HG03066 (cell line): ENCODE results near the gene SLC25A30.

Source experiments
- ATAC-seq: cut with Tn5 transposase; IDR thresholded peaks from one replicate; pipeline ENCODE4 v1.9.1; 2021; ENCODE audit warnings: low read depth; ENCODE audit not compliant: unreplicated experiment

The SLC25A30 gene, protein sequence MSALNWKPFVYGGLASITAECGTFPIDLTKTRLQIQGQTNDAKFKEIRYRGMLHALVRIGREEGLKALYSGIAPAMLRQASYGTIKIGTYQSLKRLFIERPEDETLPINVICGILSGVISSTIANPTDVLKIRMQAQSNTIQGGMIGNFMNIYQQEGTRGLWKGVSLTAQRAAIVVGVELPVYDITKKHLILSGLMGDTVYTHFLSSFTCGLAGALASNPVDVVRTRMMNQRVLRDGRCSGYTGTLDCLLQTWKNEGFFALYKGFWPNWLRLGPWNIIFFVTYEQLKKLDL

DNA sequence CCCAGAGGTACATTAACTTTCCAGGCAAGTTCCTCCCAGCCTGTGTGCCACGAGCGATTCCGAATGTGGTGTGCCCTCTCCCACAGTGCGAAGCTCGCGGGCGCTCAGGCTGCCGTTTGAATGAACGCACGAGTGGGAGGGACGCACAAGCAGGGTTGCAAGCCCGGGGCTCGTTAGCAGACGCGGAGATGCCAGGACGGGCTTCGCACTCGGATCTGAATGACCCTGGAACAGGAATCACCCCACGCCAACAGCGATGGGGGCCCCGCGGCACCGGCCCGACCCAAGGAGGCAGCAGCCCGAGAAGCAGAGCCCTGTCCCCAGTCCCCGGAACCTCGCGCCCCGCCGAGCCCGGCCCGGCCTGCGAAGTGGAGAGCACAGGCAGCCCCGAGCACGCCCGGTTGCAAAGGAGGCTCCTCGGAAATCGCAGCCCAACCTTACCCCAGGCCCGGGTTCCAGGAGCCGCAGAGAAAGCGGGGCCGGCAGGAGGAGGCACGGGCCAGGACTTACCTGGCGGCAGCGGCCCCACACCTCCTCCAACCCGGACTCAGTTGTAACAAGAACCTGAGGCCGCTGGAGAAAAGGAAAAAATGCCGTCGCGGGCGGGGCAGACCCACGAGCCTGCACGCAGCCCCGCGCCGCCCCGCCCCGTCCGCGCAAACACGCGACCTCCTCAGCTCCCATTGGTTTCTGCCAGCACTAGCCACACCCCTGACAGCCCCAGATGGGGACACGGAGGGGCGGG, at the start of gene SLC25A30:
TSS of gene SLC25A30 (minus strand) at position 584 of the 745 bp plus-strand sequence. CDS start 6,948 bp downstream, outside the sequence.
- peak; percentile 92 for ATAC-seq

DNA sequence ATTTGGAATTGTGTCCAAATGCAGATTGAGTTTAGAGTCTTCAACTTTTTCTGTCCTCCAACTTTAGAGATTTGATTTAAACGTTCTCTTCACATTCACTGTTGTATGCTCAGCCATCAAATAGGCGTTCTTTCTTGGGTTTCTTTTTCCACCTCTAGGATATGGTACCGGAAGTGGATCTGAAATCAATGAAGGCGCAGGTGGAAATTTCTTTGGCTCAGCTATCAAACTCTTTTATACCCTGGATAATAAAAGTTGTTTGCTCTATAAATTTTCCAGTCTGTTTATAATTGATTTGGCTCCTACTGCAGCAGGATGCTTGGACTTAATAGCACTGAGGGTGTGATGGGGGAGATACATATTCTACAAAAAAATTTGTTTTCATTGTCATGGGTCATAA, 48.2 kb upstream of the SLC25A30 start:
- no peak for ATAC-seq

DNA sequence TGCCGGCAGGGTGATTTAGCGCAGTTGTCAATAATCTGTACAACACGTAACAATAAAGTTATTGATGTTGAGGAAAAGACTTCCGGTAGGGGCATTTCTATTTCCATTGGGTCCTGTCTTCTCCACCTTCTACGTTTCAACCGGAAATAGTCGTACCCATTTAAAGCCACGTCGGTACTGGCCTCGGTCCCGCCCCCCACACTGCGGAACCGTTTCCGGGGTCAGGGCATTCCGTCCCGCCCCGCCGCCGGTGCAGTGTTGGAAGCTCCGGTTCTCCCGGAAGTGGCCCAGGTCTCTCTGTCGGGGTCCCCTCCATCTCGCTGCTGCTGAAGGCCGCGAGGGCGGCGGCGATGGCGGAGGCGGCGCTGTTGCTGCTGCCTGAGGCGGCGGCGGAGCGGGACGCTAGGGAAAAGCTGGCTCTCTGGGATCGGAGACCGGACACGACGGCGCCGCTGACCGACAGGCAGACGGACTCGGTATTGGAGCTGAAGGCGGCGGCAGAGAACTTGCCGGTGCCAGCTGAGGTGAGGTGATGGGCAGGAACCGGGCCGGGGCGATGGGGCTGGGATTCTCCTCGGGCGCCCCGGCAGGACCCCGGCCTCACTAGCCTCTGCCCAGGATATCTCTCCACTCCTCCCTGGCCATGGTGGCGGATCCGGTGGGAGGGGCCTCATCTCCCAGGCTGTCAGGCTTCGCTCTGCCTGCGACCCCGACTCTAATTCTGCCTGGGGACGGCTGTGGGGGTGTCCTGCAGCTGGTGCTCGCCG, 46.7 kb upstream of the SLC25A30 start, which contains the start of gene COG3:
TSS of gene COG3 (plus strand) at position 253 of the 767 bp plus-strand sequence. CDS start at position 351, 98 bp downstream.
- peak; percentile 94 for ATAC-seq

DNA sequence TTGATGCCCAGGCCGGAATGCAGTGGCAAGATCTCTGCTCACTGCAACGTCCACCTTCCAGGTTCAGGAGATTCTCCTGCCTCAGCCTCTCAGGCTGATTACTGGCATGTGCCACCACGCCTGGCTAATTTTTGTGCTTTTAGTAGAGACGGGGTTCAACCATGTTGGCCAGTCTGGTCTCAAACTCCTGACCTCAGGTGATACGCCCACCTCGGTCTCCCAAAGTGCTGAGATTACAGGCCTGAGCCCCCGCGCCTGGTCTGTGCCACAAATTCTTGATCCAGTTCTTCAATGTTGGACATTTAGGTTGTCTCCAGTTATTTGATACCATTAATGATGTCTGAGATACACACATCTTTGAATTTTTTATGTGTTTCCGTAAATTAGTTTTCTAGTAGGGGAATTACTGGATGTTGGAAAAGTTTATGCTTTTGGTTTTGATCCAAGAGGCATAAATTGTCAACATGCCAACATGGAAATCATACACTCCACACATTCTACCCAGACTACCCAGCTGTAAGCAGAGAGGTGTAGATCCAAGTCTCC, 46.0 kb upstream of the SLC25A30 start:
- ATAC-seq = no peak

DNA sequence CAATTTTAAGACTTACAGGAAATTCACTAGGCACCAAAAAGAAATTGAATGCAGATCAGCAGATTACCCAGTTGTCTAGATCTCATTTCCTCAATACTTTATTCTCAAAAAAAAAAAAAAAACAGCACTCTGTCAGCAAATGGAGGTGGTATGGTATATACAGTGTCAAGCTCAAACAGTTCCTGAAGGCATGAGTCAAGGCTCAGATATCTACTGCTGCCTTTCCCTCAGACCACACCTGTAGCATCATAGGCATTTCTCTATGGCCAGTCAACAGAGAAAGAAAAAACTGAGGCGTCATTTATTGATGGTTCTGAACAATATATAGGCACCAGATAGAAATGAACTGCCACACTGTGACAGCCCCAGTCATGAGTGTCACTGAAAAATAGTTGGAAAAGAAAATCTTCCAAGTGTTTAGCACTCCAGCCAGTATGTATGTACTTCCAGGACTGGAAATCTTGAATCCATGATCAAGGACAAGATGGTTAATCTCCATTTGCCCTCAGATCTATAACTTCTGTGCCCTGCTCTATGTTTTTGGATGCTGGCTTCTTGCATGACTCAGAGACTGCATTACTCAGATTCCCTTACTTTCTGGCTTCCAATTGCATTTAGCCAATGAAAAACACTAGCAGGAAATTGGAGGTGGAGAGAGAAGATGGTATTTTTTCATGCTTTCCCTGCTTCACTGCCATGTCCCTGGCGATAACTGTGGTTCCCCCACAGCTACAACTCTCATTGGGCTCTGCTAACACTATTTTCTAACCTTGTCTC, 38.2 kb upstream of the SLC25A30 start:
- no peak for ATAC-seq

DNA sequence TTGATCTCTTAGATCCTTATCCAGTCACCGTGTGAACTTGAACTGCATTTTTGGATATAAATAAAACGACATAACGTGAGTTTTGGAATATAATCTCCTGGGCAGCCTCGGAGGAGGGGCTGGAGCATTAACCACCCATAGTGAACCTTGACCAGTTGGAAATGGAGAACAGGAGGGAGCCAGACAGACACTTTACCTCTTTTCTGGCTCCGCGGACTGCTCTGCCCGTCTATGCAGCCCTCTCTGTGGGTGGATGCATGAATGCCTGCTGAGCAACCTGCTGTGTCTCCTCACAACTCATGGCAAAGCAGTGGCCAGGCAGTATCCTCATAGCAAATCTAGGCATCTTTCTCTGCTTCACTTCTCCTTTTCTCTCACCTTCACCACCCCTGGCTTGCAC, 36.0 kb upstream of the SLC25A30 start:
- no peak for ATAC-seq

DNA sequence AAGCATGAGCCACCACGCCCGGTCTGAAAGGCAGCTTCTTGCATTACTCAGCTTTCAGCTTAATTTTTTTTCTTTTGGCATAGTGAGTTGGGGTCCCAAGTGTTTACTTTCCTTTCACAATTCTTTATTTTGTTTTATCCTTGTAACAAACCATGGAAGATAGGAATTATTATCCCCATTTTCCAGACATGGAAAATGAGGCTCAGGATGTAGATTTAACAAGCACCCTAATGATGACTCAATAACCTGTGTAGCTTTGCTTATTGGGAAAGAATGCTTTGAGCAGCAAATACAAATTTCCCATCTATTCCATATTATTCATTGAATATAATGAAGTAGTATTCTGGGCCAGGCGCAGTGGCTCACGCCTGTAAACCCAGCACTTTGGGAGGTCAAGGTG, 33.1 kb upstream of the SLC25A30 start:
- ATAC-seq = no peak

DNA sequence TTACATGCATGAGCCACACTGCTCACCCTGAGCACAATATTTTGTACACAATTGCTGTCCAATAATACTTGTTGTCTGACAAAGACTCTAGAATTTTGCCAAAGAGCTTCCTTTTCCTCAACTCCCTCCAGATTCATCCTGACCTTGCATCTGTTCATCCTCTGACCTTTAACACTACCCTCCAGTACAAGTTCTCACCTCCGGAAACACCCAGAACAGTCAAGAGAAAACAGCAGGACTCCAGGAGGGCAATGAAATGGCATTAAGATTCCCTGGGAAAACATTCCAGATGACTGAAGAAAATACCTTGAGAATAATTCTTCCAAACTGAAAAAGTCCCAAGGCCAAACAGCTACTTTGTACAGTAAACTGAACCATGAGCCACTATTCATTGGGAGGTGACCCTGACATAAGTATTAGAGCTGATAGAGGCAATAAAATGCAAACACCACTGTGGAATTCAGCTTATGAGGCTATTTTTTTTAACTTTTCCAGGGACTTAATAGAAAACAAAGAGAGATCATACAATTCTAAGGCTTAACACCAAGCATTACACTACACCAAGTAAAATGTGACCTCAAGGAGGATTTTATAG, 30.9 kb upstream of the SLC25A30 start:
- no peak for ATAC-seq

DNA sequence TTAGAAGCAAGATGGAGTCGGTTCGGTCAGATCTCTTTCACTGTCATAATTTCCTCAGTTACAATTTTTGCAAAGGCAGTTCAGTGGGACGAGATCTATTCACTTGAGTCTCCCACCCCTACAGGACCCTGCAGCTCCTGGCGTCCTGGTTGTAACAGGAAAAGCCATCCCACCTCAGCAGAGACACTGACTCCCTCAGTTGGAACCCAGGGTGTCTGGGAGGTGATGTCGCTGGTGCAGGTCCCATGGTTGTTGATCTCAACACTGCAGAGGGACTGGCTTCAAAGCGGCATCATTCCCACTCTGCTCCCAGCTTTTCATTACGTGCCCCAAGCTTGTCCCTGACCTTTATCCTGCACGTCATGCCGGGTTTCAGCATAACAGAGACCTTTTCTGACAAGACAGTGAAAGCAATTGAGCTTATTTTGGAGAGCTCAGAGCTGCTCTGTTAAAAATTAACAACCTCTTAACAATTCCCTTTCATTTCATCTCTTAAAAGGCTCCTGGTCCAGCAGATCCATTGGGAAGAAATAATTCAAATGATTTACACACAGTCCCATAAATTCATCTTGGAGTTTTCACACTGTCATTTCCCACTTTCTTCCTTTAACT, 29.0 kb upstream of the SLC25A30 start:
- no peak for ATAC-seq

DNA sequence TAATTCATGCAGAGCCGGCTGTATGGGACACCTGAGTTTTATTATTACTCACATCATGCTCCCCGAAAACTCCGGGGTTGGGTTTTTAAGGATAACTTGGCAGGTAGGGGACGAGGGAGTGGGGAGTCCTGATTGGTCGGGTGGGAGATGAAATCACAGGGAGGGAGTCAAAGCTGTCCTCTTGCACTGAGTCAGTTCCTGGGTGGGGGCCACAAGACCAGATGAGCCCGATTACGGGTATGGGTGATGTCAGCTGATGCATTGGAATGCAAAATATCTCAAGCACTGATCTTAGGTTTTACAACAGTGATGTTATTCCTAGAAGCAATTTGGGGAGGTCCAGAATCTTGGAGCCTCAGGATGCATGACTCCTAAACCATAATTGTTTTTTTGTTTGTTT, 28.0 kb upstream of the SLC25A30 start:
- no peak for ATAC-seq

DNA sequence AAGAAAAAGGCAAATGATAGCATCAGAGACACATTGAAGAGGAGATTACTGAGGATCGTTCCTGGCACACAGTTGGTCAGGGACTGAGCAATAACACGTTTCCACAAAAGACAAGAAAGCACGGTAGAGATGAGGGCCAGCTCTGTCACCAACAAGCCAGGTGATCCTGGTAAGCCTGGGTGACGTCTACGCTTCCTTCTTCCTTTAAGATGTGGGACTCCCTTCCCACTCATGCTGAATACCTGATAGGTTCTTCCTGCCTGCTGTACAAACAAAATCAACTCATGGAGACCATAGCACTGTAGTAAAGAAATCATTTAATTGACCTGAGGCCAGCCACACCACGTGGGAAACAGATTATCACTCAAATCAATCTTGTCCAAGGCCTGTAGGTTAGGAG, 26.9 kb upstream of the SLC25A30 start:
- no peak for ATAC-seq

DNA sequence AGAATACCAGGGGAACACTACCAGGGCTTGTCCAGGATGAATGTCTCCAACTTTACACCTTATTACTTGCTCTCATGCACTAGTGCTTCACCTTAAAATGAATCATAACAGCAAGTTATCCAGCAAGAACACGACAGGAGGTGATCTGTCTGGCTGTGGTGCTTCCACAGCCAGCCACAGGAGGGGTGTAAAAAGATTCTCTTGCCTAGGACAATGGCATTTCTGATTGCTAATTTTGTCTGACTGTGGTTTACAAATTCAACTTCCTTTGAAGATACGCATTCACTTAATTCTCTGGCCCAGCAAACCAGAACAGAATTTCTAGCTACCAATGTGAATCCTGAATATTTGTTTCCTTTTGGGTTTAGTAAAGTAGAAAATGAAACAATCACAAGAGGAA, 23.5 kb upstream of the SLC25A30 start:
- ATAC-seq = no peak

DNA sequence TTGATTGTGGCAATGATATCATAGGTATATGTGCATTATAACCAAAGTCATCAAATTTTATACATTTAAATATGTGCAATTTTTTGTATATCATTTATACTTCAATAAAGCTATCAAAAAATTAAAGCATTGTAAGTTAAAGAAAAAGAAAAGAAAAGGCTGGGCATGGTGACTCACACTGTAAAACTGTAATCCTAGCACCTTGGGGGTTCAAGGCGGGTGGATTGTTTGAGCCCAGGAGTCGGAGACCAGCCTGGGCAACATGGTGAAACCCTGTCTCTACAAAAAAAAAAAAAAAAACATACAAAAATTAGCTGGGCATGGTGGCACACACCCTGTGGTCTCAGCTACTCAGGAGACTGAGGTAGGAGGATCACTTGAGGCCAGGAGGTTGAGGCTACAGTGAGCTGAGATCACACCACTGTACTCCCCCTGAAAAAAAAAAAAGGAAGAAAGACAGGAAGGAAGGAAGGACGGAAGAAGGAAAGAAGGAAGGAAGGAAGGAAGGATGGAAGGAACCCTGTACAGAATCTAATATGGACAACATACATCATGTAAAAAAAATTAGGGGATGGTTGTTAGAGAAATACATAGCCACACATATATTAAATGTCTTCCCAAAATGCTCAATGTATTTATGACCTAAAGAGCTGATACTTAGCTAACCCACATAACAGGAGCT, 21.7 kb upstream of the SLC25A30 start:
- ATAC-seq = no peak

DNA sequence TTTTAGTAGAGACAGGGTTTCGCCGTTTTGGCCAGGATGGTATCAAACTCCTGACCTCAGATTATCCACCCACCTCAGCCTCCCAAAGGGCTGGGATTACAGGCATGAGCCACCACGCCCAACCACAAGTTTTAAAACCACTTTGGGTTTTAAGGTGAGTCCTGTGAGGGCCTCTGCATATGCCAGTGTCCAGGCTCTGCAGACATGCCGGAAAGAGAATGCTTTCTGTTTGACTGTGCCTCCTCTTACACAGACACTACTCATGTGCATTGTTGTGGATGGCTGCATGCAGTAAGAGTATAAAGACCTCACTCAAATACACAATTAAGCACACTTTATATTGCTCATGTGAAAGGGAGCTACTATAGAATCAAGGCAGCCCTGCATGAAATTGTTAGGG, 20.8 kb upstream of the SLC25A30 start:
- no peak for ATAC-seq

DNA sequence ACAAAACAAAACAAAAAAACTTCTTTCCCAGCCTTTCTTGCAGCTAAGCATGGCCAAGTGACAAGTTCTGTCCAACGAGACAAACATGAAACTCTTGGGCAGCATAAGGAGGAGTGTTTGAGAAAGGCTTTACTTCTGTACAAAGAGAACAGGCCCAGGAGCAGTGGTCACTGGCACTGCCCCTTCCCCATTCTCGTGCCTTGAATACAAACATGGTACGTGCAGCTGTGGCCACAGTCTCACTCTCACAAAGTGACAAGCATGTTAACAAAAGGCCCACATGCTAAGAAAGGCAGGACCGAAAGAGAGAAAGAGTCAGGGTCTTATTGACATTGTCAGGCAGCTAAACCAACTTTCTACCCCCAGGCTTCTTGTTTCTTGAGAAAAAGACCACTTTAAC, 19.8 kb upstream of the SLC25A30 start:
- no peak for ATAC-seq

DNA sequence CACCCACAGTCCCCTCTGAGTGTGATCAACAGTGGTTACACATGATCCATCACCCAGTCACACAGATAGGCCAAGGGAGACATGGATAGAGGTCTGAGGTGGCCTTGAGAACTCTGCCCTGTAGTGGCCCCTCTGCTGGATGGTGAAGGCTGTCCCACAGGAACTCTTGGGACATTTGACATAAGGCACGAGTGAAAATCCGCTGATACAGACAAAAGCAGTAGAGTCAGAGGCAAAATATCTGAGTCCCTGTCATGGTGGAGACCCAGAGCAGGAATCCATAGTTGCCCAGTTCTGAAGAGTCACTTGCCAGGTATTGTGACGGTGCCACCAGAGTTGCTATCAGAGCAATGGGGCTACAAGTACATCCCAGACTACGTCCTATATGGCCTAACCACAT, 18.8 kb upstream of the SLC25A30 start:
- no peak for ATAC-seq

DNA sequence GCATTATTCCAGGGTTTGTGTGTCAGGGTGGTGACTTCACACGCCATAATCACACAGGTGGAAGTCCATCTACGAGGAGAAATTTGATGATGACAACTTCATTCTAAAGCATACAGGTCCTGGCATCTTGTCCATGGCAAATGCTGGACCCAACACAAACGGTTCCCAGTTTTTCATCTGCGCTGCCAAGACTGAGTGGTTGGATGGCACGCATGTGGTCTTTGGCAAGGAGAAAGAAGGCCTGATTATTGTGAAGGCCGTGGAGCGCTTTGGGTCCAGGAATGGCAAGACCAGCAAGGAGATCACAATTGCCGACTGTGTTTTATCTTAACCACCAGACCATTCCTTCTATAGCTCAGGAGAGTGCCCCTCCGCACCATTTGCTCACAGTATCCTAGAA, 18.2 kb upstream of the SLC25A30 start:
- no peak for ATAC-seq

DNA sequence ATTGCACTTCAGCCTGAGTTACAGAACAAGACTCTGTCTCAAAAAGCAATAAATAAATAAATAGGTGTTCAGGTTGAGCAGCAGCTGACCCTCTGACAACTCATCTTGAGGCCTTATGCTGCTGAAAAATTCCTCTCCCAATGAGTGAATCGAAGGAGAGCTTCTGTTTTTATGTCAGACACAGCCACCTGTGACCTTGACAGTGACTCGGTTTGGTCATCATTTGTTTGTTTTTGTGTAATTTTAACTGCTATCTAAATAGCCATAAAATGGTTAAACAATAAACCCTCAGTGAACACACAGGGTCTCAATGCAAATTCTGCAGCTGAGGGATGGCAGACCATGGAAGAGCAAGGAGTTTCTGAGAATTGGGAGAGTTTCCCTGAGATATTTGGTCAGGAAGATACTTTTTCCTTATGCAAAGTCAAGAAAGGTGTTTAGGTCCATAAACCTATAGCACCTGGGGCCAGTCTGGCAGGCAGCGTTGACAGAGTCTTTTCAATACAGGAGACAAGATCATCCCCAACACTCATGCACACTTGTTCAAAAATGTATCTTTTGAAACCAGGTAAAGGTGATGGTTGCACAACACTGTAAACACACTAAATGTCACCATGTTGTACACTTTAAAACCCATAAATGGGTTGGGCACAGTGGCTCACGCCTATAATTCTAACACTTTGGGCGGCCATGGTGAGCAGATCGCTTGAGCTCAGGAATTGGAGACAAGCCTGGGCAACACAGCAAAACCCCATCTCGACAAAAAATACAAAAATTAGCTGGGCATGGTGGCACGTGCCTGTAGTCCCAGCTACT, 16.6 kb upstream of the SLC25A30 start:
- ATAC-seq = no peak
